NCI-H2196 (cell line): ENCODE data around the gene SPECC1L.

ENCODE experiments used
- DNase-seq: peaks from one replicate; lab custom pipeline; 2025; ENCODE audit not compliant: unreplicated experiment; lab: John Stamatoyannopoulos, UW

The SPECC1L gene

GRCh38 chr22:24357547-24357946, 86.9 kb downstream of the SPECC1L start:
- DNase-seq = no peak

DNA sequence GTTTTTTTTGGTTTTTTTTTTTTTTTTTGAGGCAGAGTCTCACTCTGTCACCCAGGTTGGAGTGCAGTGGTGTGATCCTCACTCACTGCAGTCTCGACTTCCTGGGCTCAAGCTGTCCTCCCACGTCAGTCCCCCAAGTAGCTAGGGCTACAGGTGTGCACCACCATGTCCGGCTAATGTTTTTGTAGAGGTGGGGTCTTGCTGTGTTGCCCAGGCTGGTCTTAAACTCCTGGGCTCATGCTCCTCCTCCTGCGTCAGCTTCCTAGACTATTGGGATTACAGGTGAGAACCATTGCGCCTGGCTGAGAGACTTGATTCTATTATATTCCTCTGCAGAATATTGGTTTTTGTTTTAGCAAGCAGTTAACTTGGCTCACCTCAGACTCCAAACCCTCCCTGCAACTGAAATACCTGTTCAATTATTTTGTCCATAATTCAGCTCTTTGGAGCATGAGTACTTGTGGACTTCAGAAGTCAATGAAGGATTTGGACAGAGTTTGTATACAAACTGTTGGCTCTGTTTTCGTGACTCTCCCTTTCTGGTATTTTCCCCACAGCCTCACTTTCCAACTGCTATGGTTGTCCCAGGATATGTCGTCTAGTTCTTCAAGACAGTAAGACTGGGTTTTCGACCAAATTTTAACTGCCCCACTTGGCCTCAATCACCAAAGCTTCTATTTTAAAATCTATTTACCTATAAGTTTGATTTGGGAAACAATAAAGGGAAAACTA, 87.6 kb downstream of the SPECC1L start:
- no peak for DNase-seq

GRCh38 chr22:24359452-24360120, 89.0 kb downstream of the SPECC1L start:
- DNase-seq = no peak

DNA sequence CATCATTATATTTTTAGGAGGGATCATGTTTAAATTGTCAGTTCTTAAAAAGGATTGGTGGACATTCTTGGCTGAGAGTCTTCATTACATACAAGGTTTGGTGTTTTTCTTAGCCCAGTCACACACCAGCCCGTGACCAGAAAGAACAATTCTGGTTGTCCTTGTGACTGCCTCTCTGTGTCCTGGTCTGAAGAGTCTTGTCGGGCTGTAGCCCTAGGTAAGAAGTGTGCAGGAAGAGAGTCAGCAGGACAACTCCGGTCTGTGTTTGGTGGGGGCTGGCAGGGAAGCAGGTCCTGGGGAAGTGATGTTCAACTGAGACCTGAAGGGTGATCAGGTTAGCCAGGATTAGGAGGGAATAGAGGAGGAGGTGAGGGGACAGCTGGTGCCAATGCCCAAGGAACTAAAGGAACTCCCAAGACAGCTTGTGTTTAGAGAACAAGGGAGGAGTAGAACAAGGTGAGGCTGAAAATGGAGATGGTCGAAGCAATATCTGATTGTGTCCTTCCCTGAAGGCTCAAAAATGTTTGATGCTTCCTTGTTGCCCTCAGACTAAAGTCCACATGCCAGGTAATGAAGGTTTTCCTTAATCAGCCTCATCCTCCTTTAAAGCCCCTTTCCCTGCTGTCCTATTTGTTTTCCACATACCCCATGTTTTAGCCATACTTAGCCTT, 91.5 kb downstream of the SPECC1L start:
- no peak for DNase-seq

GRCh38 chr22:24363243-24363642, 92.6 kb downstream of the SPECC1L start:
- DNase-seq = no peak

GRCh38 chr22:24366701-24367100, 96.1 kb downstream of the SPECC1L start:
- DNase-seq = no peak

- no peak for DNase-seq
Measured at GRCh38 chr22:24367841-24368240, 97.2 kb downstream of the SPECC1L start.

DNA sequence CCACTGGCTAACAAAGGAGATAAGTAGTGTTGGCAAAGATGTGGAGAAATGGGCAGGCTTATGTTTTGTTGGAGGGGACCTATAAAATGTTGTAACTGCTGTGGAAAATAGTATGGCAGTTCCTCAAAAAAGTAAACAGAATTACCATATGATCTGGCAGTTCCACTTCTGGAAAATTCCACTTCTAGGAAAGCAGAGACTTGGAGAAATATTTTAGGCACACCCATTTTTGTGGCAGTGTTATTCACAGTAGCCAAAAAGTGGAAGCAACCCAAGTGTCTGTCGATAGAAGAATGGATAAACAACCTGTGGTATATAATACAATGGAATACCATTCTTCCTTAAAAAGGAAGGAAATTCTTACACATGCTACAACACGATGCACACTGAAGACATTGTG, 99.8 kb downstream of the SPECC1L start:
- DNase-seq = no peak

DNA sequence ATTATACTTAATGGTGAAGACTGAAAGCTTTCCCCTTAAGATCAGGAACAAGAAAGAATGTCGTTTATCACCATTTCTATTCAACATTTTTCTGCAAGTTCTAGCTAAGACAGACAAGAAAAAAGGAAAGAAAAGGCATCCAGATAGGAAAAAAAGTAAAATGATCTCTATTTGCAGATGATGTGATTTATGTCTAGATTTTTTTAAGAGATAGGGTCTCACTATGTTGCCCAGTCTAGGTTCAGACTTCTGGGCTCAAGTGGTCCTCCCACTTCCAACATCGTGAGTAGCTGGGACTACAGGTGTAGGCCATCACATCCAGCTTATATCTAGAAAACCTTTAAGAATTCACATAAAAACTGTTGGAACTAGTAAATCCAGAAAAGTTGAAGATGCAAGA, 105.4 kb downstream of the SPECC1L start:
- no peak for DNase-seq

- no peak for DNase-seq
Measured at GRCh38 chr22:24376586-24376985, 106.0 kb downstream of the SPECC1L start.

DNA sequence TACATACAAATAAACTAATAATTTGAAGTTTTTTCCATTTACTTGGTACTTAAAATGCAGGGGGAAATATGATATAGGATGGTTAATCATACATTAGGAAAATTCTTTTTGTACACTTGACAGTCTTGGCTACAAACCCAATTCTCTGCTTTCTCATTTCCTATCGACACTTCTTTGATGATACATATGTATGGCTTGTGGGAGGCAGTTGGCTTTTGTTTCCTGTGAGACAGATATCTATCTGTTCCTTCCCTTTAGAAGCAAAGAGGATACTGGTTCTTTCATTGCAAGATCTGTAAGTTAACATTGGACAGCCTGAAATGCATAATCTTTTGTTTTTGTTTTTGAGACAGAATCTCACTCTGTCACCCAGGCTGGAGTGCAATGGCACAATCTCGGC, 108.9 kb downstream of the SPECC1L start:
- no peak for DNase-seq

DNA sequence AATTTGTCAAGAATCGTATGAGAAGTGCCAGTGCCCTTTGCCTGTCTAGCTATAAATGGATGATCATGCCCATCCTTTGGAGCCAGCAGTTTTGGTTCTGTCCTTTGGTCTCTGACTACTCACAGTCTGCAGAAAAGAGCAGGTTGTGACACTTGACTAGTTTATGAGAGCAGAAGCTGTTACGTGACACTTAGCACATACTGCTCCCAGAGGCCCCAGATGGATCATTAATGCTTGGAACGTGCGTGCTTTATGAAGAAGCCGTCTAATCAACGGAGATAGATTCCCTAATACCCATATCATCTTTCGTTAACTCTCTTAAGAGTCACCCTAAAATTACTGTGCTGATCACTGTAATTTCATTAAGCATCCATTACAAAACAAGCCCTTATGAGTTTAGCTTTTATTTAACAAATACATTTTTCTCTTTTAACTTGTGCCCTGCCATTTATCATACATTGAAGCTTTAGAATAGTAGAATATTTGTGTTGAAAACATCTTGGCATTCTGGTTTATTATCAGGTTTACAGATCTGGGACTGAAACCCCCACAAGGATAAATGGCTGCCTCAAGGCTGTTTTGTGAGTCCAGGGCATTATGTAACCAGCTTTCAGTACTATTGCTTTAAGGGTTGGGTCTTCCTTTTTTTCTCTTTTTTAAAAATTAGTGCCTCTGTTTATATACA, 109.7 kb downstream of the SPECC1L start:
- DNase-seq = no peak

DNA sequence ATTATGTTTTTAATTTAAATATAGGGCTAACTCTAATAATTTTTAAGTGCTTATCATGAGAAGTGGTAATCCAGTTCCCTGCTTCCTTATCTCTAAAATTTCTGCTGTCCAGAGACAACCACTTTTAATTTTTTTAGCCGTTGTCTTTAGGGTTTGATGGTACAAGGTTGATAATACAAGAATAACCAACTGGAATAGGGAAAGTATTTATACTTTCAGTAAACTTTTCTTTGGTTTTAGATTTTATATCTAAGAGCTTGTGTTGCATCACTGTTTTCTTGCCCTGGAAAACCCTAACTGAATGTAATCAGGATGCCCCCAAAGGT, 110.2 kb downstream of the SPECC1L start:
- no peak for DNase-seq

GRCh38 chr22:24383061-24383460, 112.4 kb downstream of the SPECC1L start:
- DNase-seq = no peak

GRCh38 chr22:24384131-24384530, 113.5 kb downstream of the SPECC1L start:
- no peak for DNase-seq

DNA sequence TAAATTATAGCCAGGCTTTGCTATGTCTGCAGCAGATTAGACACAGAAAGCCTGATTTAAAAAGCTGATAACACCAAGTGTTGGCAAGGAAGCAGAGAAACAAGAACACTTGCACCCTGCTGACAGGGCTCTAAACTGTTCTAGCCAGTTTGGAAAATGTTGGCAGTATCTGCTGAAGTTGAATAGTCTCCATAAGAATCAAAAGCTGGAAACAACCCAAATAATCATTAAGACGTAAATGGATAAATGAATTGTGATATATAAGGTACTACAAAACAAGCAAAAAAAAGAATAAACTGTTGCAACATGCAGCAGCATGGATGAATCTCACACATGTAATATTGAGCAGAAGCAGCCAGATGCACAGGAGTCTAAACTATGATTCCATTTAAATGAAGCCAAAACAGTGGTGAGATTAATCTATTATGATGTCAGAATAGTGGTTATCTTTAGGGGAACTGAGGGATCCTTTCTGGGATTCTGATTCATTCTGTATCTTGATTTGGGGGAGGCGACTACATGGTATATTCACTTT, 116.4 kb downstream of the SPECC1L start:
- no peak for DNase-seq

DNA sequence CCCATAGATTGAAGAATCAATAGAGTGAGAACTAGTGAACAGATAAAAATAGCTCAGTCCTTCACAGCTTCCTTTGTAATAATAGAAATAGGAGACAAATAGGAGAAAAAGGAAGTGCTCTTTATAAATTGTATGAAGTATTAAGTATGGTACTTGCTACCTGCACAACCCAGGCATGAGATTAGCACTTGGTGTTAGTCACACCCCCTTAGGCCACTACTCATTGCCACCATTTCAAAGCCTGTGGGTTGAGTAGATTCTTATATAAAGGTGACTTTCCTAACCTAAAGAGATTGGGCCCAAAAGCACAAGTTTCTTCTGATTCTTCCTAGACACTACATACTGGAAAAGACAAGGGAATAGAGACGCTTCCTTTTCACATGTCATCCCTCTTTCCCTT, 119.0 kb downstream of the SPECC1L start:
- no peak for DNase-seq

GRCh38 chr22:24390156-24390555, 119.5 kb downstream of the SPECC1L start:
- no peak for DNase-seq

DNA sequence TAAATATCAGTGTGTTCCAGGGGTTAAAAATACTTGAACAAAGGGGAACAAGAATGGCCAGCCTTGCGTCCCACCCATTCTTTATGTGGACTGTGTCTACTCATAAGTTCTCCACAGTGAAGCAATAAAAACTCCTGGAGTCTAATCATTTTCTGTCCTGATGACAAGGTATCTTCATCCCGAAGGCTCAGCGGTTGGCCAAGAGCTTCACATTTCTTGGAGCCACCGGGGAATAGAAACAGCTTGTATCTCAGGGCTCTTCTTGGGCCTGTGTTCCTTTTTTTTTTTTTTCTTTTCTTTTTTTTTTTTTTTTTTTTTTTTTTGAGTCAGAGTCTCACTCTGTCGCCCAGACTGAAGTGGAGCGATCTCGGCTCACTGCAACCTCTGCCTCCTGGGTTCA, 119.9 kb downstream of the SPECC1L start:
- DNase-seq = no peak

- no peak for DNase-seq
Measured at GRCh38 chr22:24391836-24392217, 121.2 kb downstream of the SPECC1L start.

- no peak for DNase-seq
Measured at GRCh38 chr22:24392218-24392931, 121.7 kb downstream of the SPECC1L start.
